LNCaP clone FGC (cell line): Measurements from ENCODE around the gene B4GALT5.
"Not testable (repeated sequence)": the region's sequence is repeated elsewhere in the genome, so short reads cannot be mapped to it uniquely, and the experiment has no call there.

Experiments used
- DNase-seq: peaks from one replicate; pipeline ENCODE4 v3.0.0-alpha.2; 2011; ENCODE audit warnings: low read depth
- H3K4me3 ChIP-seq: 2 replicates; pipeline ENCODE4 v1.5.1; 2011; ENCODE audit warnings: mild to moderate bottlenecking, low read depth, low read length, control low read depth
- TF ChIP-seq, protein P1 (sequence below): IDR thresholded peaks from 2 replicates; pipeline ENCODE4 v1.5.1; 2012; ENCODE audit warnings: mild to moderate bottlenecking; ENCODE audit not compliant: control insufficient read depth, insufficient read depth; ENCODE audit errors: extremely low read depth

The B4GALT5 gene

DNA sequence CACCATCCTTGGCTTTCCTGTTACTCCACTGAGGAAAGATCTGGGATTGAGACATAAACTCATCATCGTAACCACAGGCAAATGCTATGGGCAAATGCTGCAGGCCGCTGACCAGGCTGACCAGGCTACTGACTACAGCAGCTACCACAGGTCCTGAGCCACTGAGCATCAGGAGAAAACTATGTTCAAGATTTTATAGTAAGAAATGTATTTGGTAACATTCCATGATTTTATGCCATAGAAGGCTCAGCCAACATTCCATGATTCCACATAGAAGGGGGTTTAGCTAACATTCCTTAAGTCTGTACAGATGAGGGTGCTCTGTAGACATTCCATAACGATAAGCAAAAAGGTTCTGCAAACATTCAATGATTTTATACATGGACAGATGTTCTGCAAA lies 16.1 kb upstream of the B4GALT5 start:
- no peak overlapping the region for H3K4me3 ChIP-seq
- DNase-seq, result no peak
- TF ChIP-seq, protein P1, sequence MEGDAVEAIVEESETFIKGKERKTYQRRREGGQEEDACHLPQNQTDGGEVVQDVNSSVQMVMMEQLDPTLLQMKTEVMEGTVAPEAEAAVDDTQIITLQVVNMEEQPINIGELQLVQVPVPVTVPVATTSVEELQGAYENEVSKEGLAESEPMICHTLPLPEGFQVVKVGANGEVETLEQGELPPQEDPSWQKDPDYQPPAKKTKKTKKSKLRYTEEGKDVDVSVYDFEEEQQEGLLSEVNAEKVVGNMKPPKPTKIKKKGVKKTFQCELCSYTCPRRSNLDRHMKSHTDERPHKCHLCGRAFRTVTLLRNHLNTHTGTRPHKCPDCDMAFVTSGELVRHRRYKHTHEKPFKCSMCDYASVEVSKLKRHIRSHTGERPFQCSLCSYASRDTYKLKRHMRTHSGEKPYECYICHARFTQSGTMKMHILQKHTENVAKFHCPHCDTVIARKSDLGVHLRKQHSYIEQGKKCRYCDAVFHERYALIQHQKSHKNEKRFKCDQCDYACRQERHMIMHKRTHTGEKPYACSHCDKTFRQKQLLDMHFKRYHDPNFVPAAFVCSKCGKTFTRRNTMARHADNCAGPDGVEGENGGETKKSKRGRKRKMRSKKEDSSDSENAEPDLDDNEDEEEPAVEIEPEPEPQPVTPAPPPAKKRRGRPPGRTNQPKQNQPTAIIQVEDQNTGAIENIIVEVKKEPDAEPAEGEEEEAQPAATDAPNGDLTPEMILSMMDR, result no peak

DNA sequence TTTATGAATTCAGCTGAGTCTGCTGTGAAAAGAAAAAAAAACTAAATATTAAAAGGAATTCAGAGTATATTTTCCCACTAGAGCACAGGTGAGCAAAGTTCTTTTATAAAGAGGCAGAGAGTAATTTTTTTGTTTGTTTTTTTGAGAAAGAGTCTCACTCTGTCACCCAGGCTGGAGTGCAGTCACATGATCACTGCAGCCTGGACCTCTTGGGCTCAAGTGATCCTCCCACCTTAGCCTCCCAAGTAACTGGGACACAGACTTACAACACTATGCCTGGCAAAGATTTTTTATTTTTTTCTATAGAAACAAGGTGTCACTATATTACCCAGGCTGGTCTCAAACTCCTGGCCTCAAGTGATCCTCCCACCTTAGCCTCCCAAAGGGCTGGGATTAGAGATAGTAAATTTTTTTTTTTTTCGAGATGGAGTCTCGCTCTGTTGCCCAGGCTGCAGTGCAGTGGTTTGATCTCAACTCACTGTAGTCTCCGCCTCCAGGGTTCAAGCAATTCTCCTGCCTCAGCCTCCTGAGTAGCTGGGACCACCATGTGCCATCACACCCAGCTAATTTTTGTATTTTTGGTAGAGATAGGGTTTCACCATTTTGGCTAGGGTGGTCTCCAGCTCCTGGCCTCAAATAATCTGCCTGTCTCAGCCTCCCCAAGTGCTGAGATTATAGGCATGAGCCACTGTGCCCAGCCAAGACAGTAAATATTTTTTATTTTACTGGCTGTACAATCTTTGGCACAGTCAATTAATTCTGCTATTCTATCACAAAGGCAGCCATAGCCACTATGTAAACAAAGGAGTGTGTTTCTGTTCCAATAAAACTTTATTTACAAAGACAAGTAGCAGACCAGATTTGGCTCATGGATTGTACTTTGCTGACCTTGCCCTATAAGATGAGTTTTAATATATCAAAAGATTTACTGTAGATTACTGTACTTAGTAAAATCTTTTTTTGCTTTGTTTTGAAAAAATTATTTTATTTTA lies 14.5 kb upstream of the B4GALT5 start:
- H3K4me3 ChIP-seq, result no peak overlapping the region
- TF ChIP-seq, protein P1, result no peak
- peak; percentile 82 for DNase-seq

DNA sequence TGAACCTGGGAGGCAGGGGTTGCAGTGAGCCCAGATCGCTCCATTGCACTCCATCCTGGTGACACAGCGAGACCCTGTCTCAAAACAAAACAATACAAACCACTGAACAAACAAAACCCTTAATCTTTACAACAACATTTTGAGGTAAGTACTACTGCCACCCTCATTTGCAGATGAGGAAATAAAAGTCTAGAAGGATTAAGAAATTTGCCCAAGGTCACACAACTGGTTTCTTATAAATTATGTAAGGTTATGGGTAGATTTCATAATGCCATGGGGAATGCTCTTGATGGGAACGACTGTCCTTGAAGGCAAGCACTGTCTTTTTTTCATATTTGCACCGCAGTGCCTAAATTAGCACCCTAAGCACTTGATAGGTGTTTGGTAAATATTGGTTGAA lies 13.8 kb upstream of the B4GALT5 start:
- no peak for DNase-seq
- TF ChIP-seq, protein P1, result no peak
- no peak overlapping the region for H3K4me3 ChIP-seq

DNA sequence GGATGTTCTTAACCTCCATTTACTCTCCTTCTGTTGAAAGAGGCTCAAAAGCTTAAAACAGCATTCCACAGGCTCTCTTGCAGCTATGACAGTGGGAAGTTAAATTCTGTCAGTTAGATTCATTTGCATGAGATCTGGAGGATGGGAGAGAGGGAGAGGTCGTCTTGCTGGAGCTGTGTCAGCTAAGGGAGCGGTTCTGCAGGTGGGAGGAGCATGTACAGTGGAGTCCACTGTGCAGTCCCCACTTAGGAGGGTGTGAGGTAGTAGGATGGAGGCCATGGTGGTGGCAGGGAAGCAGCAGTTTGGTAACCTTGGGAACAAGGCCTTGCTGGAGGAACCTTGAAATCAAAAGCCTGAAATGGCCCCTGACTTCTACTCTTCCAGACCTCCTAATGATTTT lies 12.0 kb upstream of the B4GALT5 start:
- TF ChIP-seq, protein P1, result no peak
- no peak overlapping the region for H3K4me3 ChIP-seq
- no peak for DNase-seq

DNA sequence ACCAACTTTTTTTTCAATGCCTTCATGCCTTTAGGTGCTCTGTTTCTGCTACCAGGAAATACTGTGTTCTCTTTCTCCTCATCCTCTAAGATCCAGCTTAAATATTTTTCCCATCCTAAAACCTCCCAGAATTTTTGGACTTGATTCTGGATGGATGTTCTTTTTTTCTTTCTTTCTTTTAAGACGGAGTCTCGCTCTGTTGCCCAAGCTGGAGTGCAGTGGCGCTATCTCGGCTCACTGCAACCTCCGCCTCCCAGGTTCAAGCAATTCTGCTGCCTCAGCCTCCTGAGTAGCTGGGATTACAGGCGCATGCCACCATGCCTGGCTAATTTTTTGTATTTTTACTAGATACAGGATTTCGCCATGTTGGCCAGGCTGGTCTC lies 11.5 kb upstream of the B4GALT5 start:
- DNase-seq, H3K4me3 ChIP-seq: not testable (repeated sequence)

DNA sequence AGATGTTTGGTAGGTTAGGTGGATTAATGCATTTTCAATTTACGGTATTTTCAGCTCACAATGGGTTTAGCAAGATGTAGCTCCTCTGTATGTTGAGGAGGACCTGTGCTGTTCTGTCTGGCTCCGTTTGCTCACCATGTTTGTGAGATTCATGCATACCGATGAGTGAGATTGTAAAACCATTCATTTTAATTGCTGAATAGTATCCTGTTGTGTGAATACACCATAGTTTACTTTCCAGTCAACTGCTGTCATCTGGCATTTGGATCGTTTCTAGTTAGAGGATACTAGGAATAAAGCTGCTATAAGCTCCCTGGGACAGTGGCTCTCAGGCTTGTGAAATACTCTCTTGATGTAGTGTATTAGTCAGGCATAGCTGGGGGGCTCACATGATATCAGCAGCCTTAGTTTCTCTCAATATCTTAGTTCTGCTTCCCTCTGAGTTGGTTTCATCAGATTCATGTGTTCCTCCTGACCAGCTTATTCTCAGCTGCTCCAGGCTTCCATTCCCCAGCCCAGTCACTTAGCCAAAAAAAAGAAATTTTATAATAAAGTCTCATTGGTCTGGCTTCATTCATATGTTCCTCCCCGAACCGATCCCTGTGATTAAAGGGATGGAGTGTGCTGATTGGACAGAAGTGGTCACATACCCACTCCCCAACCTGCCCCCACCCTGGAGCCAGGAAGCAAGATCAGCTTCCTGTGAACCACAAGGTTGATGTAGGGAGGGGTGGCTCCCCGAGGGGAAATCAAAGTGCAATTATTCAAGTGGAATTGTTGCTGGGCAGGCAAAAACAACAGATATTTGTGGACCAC lies 10.9 kb upstream of the B4GALT5 start:
- no peak for DNase-seq
- no peak overlapping the region for H3K4me3 ChIP-seq

DNA sequence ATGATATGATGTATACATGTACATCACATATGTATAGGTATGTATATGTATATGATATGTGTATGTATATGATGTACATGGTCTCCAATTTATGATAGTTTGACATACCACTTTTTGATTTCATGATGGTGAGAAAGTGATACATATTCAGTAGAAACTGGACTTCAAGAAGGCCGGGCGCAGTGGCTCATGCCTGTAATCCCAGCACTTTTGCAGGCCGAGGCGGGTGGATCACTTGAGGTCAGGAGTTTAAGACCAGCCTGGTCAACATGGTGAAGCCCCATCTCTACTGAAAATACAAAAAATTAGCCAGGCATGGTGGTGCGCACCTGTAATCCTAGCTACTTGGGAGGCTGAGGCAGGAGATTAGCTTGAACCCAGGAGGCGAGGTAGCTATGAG lies 10.1 kb upstream of the B4GALT5 start:
- DNase-seq, H3K4me3 ChIP-seq: not testable (repeated sequence)

More for the DNA sequence above, 10.9 kb upstream of the B4GALT5 start:
- TF ChIP-seq, protein P1, result no peak

DNA sequence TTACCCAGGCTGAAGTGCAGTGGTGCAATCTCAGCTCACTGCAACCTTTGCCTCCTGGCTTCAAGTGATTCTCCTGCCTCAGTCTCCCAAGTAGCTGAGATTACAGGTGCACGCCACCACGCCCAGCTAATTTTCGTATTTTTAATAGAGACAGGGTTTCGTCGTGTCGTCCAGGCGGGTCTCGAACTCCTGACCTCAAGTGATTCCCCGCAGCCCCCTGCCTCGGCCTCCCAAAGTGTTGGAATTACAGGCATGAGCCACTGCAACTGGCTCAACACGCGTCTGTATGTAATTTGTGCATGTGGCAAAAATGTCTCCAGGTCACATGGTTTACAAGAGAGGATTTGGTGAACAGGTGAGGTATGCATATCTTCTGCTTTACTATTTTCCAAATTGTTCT lies 7.6 kb upstream of the B4GALT5 start:
- not testable (repeated sequence) for DNase-seq, H3K4me3 ChIP-seq
